HEK293 (cell line): ENCODE data around the gene C1orf146.

Experiments
- KLF9 ChIP-seq: fragments of 450-650 bp; formaldehyde crosslinking; IDR thresholded peaks from 2 replicates; pipeline ENCODE4 v1.5.1; 2016; ENCODE audit warnings: missing biosample characterization, missing genetic modification characterization, low read depth
- ZFP3 ChIP-seq: fragments of 450-650 bp; formaldehyde crosslinking; IDR thresholded peaks from 2 replicates; pipeline ENCODE4 v1.5.1; 2016; ENCODE audit warnings: low read depth, missing biosample characterization, missing genetic modification characterization
- ZNF10 ChIP-seq: fragments of 450-650 bp; formaldehyde crosslinking; IDR thresholded peaks from 2 replicates; pipeline ENCODE4 v1.5.1; 2017; ENCODE audit warnings: missing biosample characterization, missing genetic modification characterization
- ZNF121 ChIP-seq: fragments of 450-650 bp; formaldehyde crosslinking; IDR thresholded peaks from 2 replicates; pipeline ENCODE4 v1.5.1; 2016; ENCODE audit warnings: missing biosample characterization, missing genetic modification characterization
- ZNF501 ChIP-seq: fragments of 450-650 bp; formaldehyde crosslinking; IDR thresholded peaks from 2 replicates; pipeline ENCODE4 v1.5.1; 2016; ENCODE audit warnings: missing biosample characterization, missing genetic modification characterization
- ZNF629 ChIP-seq: fragments of 450-650 bp; formaldehyde crosslinking; IDR thresholded peaks from 2 replicates; pipeline ENCODE4 v1.5.1; 2017; ENCODE audit warnings: missing biosample characterization, missing genetic modification characterization
- ZNF76 ChIP-seq: fragments of 450-650 bp; formaldehyde crosslinking; IDR thresholded peaks from 2 replicates; pipeline ENCODE4; 2016; ENCODE audit warnings: low read depth, missing biosample characterization, missing genetic modification characterization, borderline replicate concordance
- TF ChIP-seq, protein P1 (sequence below): fragments of 450-650 bp; formaldehyde crosslinking; IDR thresholded peaks from 2 replicates; pipeline ENCODE4 v1.5.1; 2016; ENCODE audit warnings: missing biosample characterization, missing genetic modification characterization
- TF ChIP-seq, protein P2 (sequence below): fragments of 450-650 bp; formaldehyde crosslinking; IDR thresholded peaks from 2 replicates; pipeline ENCODE4 v1.5.1; 2016; ENCODE audit warnings: missing biosample characterization, missing genetic modification characterization
- TF ChIP-seq, protein P3 (sequence below): fragments of 450-650 bp; formaldehyde crosslinking; IDR thresholded peaks from 2 replicates; pipeline ENCODE4 v1.5.1; 2016; ENCODE audit warnings: missing biosample characterization, missing genetic modification characterization, low read depth
- TF ChIP-seq, protein P4 (sequence below): fragments of 450-650 bp; formaldehyde crosslinking; conservative IDR thresholded peaks from 2 replicates; pipeline ENCODE4 v1.5.1; 2016; ENCODE audit warnings: low read depth, missing biosample characterization, missing genetic modification characterization

DNA sequence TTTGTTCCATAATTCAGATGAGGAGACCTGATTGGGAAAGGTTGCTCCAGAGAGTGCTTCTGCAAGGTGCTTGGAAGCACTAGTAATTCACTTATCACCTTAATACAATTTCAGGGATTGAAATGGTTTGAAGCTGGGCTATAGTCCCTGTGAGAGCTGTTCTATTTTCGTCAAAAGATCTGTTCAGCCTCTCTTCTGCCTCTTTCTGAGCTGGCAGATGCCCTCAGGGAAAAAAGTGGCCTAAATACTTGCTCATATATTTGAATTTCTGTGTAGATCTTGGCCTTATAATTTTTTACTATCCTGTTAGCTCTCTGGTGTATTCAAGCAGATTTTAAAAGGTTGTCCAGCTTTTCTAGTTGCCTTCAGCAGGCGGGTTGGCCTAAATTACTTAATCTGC lies 22.3 kb downstream of the C1orf146 start:
- TF ChIP-seq ZNF10 (tag by site-specific recombination): no peak
- no peak for TF ChIP-seq KLF9 (tag by site-specific recombination)
- TF ChIP-seq, protein P1, sequence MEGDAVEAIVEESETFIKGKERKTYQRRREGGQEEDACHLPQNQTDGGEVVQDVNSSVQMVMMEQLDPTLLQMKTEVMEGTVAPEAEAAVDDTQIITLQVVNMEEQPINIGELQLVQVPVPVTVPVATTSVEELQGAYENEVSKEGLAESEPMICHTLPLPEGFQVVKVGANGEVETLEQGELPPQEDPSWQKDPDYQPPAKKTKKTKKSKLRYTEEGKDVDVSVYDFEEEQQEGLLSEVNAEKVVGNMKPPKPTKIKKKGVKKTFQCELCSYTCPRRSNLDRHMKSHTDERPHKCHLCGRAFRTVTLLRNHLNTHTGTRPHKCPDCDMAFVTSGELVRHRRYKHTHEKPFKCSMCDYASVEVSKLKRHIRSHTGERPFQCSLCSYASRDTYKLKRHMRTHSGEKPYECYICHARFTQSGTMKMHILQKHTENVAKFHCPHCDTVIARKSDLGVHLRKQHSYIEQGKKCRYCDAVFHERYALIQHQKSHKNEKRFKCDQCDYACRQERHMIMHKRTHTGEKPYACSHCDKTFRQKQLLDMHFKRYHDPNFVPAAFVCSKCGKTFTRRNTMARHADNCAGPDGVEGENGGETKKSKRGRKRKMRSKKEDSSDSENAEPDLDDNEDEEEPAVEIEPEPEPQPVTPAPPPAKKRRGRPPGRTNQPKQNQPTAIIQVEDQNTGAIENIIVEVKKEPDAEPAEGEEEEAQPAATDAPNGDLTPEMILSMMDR (tag by site-specific recombination): no peak
- TF ChIP-seq, protein P2, sequence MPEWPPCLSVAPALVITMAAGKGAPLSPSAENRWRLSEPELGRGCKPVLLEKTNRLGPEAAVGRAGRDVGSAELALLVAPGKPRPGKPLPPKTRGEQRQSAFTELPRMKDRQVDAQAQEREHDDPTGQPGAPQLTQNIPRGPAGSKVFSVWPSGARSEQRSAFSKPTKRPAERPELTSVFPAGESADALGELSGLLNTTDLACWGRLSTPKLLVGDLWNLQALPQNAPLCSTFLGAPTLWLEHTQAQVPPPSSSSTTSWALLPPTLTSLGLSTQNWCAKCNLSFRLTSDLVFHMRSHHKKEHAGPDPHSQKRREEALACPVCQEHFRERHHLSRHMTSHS (tag by site-specific recombination): no peak
- no peak for TF ChIP-seq ZNF501
- TF ChIP-seq, protein P3, sequence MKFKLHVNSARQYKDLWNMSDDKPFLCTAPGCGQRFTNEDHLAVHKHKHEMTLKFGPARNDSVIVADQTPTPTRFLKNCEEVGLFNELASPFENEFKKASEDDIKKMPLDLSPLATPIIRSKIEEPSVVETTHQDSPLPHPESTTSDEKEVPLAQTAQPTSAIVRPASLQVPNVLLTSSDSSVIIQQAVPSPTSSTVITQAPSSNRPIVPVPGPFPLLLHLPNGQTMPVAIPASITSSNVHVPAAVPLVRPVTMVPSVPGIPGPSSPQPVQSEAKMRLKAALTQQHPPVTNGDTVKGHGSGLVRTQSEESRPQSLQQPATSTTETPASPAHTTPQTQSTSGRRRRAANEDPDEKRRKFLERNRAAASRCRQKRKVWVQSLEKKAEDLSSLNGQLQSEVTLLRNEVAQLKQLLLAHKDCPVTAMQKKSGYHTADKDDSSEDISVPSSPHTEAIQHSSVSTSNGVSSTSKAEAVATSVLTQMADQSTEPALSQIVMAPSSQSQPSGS (tag by site-specific recombination): no peak
- no peak for TF ChIP-seq ZNF76 (tag by site-specific recombination)
- TF ChIP-seq, protein P4, sequence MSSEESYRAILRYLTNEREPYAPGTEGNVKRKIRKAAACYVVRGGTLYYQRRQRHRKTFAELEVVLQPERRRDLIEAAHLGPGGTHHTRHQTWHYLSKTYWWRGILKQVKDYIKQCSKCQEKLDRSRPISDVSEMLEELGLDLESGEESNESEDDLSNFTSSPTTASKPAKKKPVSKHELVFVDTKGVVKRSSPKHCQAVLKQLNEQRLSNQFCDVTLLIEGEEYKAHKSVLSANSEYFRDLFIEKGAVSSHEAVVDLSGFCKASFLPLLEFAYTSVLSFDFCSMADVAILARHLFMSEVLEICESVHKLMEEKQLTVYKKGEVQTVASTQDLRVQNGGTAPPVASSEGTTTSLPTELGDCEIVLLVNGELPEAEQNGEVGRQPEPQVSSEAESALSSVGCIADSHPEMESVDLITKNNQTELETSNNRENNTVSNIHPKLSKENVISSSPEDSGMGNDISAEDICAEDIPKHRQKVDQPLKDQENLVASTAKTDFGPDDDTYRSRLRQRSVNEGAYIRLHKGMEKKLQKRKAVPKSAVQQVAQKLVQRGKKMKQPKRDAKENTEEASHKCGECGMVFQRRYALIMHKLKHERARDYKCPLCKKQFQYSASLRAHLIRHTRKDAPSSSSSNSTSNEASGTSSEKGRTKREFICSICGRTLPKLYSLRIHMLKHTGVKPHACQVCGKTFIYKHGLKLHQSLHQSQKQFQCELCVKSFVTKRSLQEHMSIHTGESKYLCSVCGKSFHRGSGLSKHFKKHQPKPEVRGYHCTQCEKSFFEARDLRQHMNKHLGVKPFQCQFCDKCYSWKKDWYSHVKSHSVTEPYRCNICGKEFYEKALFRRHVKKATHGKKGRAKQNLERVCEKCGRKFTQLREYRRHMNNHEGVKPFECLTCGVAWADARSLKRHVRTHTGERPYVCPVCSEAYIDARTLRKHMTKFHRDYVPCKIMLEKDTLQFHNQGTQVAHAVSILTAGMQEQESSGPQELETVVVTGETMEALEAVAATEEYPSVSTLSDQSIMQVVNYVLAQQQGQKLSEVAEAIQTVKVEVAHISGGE (tag by site-specific recombination): no peak
- TF ChIP-seq ZFP3 (tag by site-specific recombination): no peak
- no peak for TF ChIP-seq ZNF629 (tag by site-specific recombination)
- no peak for TF ChIP-seq ZNF121 (tag by site-specific recombination)
